T-cell (primary cell): ENCODE results near the gene PTPN18. TPM values are rescaled to one million over a fixed set of nuclear protein-coding genes. Genes with fewer than 3 reads are reported as not detected.

Experiments
- ATAC-seq, 4 experiments: fragments of 200-7000 bp in 3 of 4; fragments of 150-1000 bp in 1 of 4; cut with Tn5 transposase; replicated peaks in 1 of 4; 1 replicate in 3 of 4; 2 replicates in 1 of 4; pipeline ENCODE4 v1.10.0; 2021; ENCODE audit warnings: moderate library complexity in 3 of 4, mild to moderate bottlenecking in 2 of 4, moderate number of reproducible peaks in 1 of 4
- CTCF ChIA-PET, 2 donors: fragments of 300-600 bp; sonication (Branson Sonifier 250); formaldehyde crosslinking; loops; one replicate each; lab custom pipeline; 2022; ENCODE audit warnings: antibody characterized with exemption in 2 of 2; lab: Charles Lee
- POLR2A ChIA-PET, 2 donors: fragments of 300-600 bp; sonication (Branson Sonifier 250); formaldehyde crosslinking; loops; one replicate each; lab custom pipeline; 2022; ENCODE audit warnings: antibody characterized with exemption in 2 of 2; lab: Charles Lee
- DNase-seq, 35 experiments: peaks; one replicate each; pipeline versions ENCODE4 v3.0.0 to v3.0.0-alpha.2; 2013 to 2023
- H3K27ac ChIP-seq: one replicate; pipeline ENCODE4 v1.5.1; 2013; ENCODE audit warnings: low read length
- H3K27me3 ChIP-seq, 2 experiments: replicated peaks in 1 of 2; 1 replicate in 1 of 2; 2 replicates in 1 of 2; pipeline versions ENCODE4 v1.6.1 to v1.7.0; 2013; ENCODE audit warnings: low read length in 1 of 2, mixed read lengths in 1 of 2; ENCODE audit not compliant: control insufficient read depth in 2 of 2, insufficient read depth in 2 of 2; ENCODE audit errors: extremely low read depth in 1 of 2
- H3K36me3 ChIP-seq, 2 donors: 1 replicate in 1 of 2; 2 replicates in 1 of 2; pipeline versions ENCODE4 v1.6.1 to v1.7.0; 2013; ENCODE audit warnings: low read length in 1 of 2; ENCODE audit not compliant: control insufficient read depth in 2 of 2, insufficient read depth in 1 of 2; ENCODE audit errors: extremely low read depth in 1 of 2
- H3K4me1 ChIP-seq, 2 experiments: 1 replicate in 1 of 2; 2 replicates in 1 of 2; pipeline versions ENCODE4 v1.6.1 to v1.7.0; 2013; ENCODE audit warnings: low read length in 2 of 2, mixed read lengths in 1 of 2; ENCODE audit not compliant: insufficient read depth in 2 of 2, control insufficient read depth in 1 of 2; ENCODE audit errors: extremely low read depth in 1 of 2
- H3K4me3 ChIP-seq, 2 donors: 1 replicate in 1 of 2; 2 replicates in 1 of 2; pipeline versions ENCODE4 v1.5.1 to v1.7.0; 2013; ENCODE audit warnings: mild to moderate bottlenecking in 2 of 2, low read length in 1 of 2, moderate library complexity in 1 of 2; ENCODE audit not compliant: control insufficient read depth in 1 of 2; ENCODE audit errors: extremely low read depth in 1 of 2
- H3K9me3 ChIP-seq: 2 replicates; pipeline ENCODE4 v1.7.0; 2013
- H3K27ac Mint-ChIP-seq, 2 donors: one replicate each; pipeline ENCODE4 v1.8.0; 2020 to 2021; ENCODE audit warnings: mild to moderate bottlenecking in 2 of 2, mixed read lengths in 2 of 2
- H3K27me3 Mint-ChIP-seq, 2 donors: one replicate each; pipeline ENCODE4 v1.8.0; 2021 to 2022; ENCODE audit warnings: mixed read lengths in 2 of 2
- H3K36me3 Mint-ChIP-seq: one replicate; pipeline ENCODE4 v1.8.0; 2021; ENCODE audit warnings: mixed read lengths
- H3K4me1 Mint-ChIP-seq, 3 donors: one replicate each; pipeline ENCODE4 v1.8.0; 2020 to 2022; ENCODE audit warnings: mixed read lengths in 3 of 3, mild to moderate bottlenecking in 1 of 3
- H3K4me3 Mint-ChIP-seq, 3 donors: one replicate each; pipeline ENCODE4 v1.8.0; 2020 to 2022; ENCODE audit warnings: mild to moderate bottlenecking in 3 of 3, mixed read lengths in 3 of 3, moderate library complexity in 3 of 3
- H3K9me3 Mint-ChIP-seq, 3 donors: one replicate each; pipeline ENCODE4 v1.8.0; 2020 to 2022; ENCODE audit warnings: mixed read lengths in 3 of 3
- WGBS: methylation state at CpG from one replicate; pipeline ENCODE4 v1.1.5; 2013; ENCODE audit warnings: missing lambda C conversion rate; ENCODE audit not compliant: insufficient coverage; 5-methylcytosine and 5-hydroxymethylcytosine counted together
- total RNA-seq, 35 experiments: library from RNA in 6 of 35; stranded (reverse) in 6 of 35; fragments of 120-200 nt in 1 of 35; gene quantifications; one replicate each; pipeline versions ENCODE4 v1.2.1 to v1.2.4 and lab custom pipeline; 2013 to 2026

Gene PTPN18
- total RNA-seq, 5 donors from 2014 or later (not counting 1 experiment from before 2014, with no cell fraction given) = 42.3 to 67.6 (median 58.2) TPM

DNA sequence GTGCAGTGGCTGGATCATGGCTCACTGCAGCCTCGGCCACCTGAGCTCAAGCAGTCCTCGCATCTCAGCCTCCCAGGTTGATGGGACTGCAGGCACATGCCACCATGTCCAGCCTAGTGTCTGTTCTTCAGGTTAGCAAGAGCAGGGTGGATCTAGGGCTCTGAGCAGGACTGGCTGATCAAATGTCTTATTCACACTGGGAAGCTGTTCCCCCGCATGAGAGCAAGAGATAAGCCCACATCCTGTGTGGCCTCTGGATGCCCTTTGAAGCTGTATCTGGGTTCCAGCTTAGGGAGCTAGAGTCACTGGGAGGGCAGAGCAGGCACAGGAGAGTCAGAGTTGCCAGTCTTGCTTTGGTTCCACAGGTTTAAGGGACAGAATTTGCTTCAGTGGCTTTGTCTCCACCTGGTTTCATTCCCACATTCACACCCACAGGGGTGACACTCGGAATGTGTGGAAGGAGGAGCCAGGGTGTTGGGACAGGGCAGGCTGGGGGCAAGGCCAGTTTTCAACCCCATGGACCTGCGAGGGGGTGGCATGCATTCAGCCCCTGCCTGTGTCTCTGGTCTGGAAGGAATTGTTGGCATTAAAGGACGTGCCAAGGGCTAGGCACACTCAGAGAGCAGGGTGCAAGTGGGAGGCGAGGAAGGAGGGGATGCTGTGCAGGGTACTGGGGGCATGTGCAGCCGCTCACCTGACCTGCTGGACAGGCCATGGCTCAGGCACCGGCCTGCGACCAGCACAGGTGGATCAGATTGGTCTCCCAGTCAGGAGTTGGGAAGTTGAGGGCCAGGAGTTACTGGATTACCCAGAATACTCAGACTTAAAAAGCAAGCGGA is 24.5 kb downstream of the PTPN18 start:
- H3K4me1 Mint-ChIP-seq = peaks cover 47 to 56% (median 50%) of the 10 kb centered on the region in 3 donors
- H3K27ac Mint-ChIP-seq = peak overlapping the region in 1 of 2 donors; percentile 10
- no peaks in the 10 kb centered on the region for H3K27me3 Mint-ChIP-seq
- ChIA-PET POLR2A (no interaction called here), CTCF (no interaction called here)
- H3K4me1 ChIP-seq = peaks cover 8 to 26% of the 10 kb centered on the region in 2 experiments
- H3K27ac ChIP-seq = no peak overlapping the region
- no peak overlapping the region for H3K4me3 Mint-ChIP-seq
- WGBS = 88% methylated on average over 9 of the region's 11 CpGs
- DNase-seq = no peak
- no peak overlapping the region for H3K4me3 ChIP-seq
- ATAC-seq = peak in 1 of 4 experiments; percentile 35
- H3K9me3 ChIP-seq = no peaks in the 10 kb centered on the region
- H3K36me3 Mint-ChIP-seq = peaks cover 37% of the 10 kb centered on the region
- no peaks in the 10 kb centered on the region for H3K27me3 ChIP-seq
- H3K36me3 ChIP-seq = peaks cover 0 to 25% of the 10 kb centered on the region in 2 donors
- no peaks in the 10 kb centered on the region for H3K9me3 Mint-ChIP-seq

DNA sequence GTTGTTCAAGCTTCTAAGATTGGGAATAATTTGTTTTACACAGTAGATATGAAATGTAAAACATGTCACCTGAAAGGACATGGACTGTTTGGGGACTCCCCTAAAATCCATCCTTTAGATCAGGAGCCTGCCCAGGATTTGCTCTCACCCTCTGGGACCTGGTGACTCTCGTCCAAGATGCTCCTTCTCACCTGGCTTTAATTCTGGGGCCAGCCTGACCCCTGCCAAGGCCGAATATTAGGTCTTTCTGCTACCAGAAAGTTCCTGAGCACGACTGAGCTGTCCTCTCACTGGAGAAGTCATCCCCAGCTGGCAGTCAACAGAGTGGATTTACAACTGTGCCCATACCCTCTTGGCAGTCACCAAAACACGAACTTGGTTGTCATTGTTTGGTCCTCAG is 25.3 kb downstream of the PTPN18 start:
- H3K27ac ChIP-seq = no peak overlapping the region
- ATAC-seq = no peak

DNA sequence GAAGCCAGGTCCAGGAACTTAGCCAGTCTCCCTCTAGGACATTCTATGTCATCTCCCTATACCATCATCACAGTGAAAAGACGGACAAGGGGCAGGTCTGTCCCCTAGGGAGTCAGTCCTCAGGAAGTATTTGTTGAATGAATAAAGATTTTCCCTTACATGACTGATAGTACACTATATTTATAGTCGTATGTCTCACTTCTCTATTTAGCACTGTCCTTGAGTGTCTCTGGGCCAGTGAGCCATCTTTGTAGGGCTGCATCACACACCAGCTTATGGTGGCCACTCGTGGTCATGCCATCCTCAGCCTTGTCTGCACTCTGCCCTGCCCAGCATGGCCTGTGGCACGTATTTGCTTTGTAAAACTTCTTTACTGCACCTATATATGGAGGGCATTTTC is 25.8 kb downstream of the PTPN18 start:
- ChIA-PET POLR2A (no interaction called here), CTCF (no interaction called here)
- H3K27me3 ChIP-seq = no peaks in the 10 kb centered on the region
- 88% methylated on average over 1 of the region's 4 CpGs for WGBS
- DNase-seq (no peak), ATAC-seq (no peak)
- no peak overlapping the region for H3K4me3 Mint-ChIP-seq
- peaks cover 34 to 46% (median 38%) of the 10 kb centered on the region in 3 donors for H3K4me1 Mint-ChIP-seq
- H3K4me1 ChIP-seq = peaks cover 8 to 23% of the 10 kb centered on the region in 2 experiments
- peaks cover 0 to 20% of the 10 kb centered on the region in 2 donors for H3K36me3 ChIP-seq
- peaks cover 29% of the 10 kb centered on the region for H3K36me3 Mint-ChIP-seq
- no peak overlapping the region for H3K27ac Mint-ChIP-seq
- H3K27me3 Mint-ChIP-seq = no peaks in the 10 kb centered on the region
- no peak overlapping the region for H3K4me3 ChIP-seq
- no peaks in the 10 kb centered on the region for H3K9me3 ChIP-seq
- no peak overlapping the region for H3K27ac ChIP-seq
- H3K9me3 Mint-ChIP-seq = no peaks in the 10 kb centered on the region

More for the DNA sequence above, 25.3 kb downstream of the PTPN18 start:
- H3K4me3 ChIP-seq = no peak overlapping the region
- no peaks in the 10 kb centered on the region for H3K27me3 ChIP-seq
- peaks cover 0 to 20% of the 10 kb centered on the region in 2 donors for H3K36me3 ChIP-seq
- DNase-seq = no peak
- H3K4me3 Mint-ChIP-seq = no peak overlapping the region
- ChIA-PET POLR2A (no interaction called here), CTCF (no interaction called here)
- peaks cover 8 to 26% of the 10 kb centered on the region in 2 experiments for H3K4me1 ChIP-seq
- H3K9me3 ChIP-seq = no peaks in the 10 kb centered on the region
- WGBS = 86% methylated on average over 3 of the region's 4 CpGs
- peaks cover 38 to 50% (median 43%) of the 10 kb centered on the region in 3 donors for H3K4me1 Mint-ChIP-seq
- H3K9me3 Mint-ChIP-seq = no peaks in the 10 kb centered on the region
- no peak overlapping the region for H3K27ac Mint-ChIP-seq
- peaks cover 30% of the 10 kb centered on the region for H3K36me3 Mint-ChIP-seq
- no peaks in the 10 kb centered on the region for H3K27me3 Mint-ChIP-seq

DNA sequence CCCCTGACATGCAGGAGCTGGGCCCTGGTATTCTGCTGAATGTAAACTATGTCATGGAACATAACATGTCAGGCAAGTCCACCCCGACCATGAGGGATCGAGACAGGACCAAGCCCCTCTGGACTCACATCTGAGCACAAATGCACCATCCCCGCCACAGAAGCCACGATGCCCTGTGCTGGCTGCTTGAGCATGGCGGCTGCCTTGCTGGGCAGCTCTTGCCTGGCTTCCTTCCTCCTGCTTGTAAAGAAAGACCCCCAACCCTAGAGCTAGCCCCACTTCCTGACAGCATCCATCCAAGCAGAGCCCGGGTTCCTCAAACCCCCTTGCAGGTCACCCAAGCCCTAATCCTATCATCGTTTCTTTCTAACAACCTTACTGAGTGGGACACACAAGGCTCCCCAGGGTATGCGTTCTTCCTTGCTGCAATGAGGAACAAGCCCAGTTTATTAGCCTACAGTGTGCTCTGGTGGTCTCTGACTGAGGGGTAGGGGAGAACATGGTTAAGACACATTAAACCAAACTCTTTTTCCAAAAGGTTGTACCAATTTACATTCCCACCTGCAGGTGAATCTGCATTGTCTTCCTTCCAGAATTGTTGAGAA is 26.6 kb downstream of the PTPN18 start:
- Histone ChIP-seq H3K4me3 (no peak overlapping the region), H3K4me1 (peaks cover 8 to 15% of the 10 kb centered on the region in 2 experiments), H3K9me3 (no peaks in the 10 kb centered on the region), H3K36me3 (peaks cover 0 to 20% of the 10 kb centered on the region in 2 donors), H3K27me3 (no peaks in the 10 kb centered on the region), H3K27ac (no peak overlapping the region)
- CTCF ChIA-PET = no interaction called here
- WGBS = 92% methylated on average over 5 of the region's 8 CpGs
- Mint-ChIP-seq H3K27ac (no peak overlapping the region), H3K36me3 (peaks cover 29% of the 10 kb centered on the region), H3K4me3 (no peak overlapping the region), H3K4me1 (peaks cover 26 to 38% (median 30%) of the 10 kb centered on the region in 3 donors), H3K27me3 (no peaks in the 10 kb centered on the region), H3K9me3 (no peaks in the 10 kb centered on the region)
- ATAC-seq = no peak
- POLR2A ChIA-PET = no interaction called here
- no peak for DNase-seq

DNA sequence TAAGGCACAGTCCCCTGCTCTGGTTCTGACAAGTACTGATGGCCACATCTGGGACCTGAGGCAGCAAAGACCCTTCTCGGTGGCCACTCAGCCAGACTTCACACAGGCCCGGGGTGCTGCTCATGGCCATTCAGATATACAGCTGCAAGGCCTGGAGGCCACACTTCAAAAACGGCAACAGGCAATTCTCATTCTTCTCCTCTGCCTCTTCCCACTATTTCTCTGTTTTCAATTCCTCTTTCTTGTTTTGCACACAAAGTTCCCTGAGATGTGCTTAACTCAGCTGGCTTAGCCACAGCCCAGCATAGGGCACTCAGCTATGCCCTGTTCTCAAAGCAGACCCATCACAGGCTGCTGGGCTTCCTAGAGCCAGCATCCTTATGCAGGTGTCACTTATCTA is 29.9 kb downstream of the PTPN18 start:
- Mint-ChIP-seq H3K4me3 (no peak overlapping the region), H3K27ac (no peak overlapping the region), H3K9me3 (no peaks in the 10 kb centered on the region), H3K4me1 (peaks cover under 1 to 14% (median 4%) of the 10 kb centered on the region in 3 donors), H3K27me3 (no peaks in the 10 kb centered on the region), H3K36me3 (peaks cover 21% of the 10 kb centered on the region)
- Histone ChIP-seq H3K27me3 (no peaks in the 10 kb centered on the region), H3K4me1 (peaks cover 2 to 7% of the 10 kb centered on the region in 2 experiments), H3K36me3 (peaks cover 0 to 17% of the 10 kb centered on the region in 2 donors), H3K27ac (no peak overlapping the region), H3K4me3 (no peak overlapping the region), H3K9me3 (no peaks in the 10 kb centered on the region)
- ATAC-seq = no peak
- ChIA-PET POLR2A (no interaction called here), CTCF (interaction anchor here in 1 of 2 donors (0.7 kb wide), 1 partner anchor 51 kb away, joined by 6 read pairs; no protein-coding TSS in a partner anchor)
- 97% methylated on average over 3 of the region's 3 CpGs for WGBS
- DNase-seq = no peak

DNA sequence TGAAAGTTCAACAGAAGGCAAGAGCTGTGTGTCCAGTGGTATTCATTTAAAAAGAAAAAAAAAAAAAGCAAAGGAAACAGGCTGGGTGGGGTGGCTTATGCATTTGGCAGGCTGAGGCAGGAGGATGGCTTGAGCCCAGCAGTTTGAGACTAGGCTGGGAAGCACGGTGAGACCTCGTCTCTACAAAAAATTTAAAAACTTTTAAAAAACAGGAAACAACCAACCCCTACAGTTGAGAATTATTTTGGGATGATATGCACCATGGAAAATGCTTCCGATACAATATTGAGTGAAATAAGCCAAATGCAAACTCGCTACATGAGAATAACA is 31.2 kb downstream of the PTPN18 start:
- Mint-ChIP-seq H3K27me3 (peaks cover 0 to 4% of the 10 kb centered on the region in 2 donors), H3K4me1 (peaks cover 11 to 17% (median 13%) of the 10 kb centered on the region in 3 donors), H3K36me3 (peaks cover 12% of the 10 kb centered on the region), H3K9me3 (no peaks in the 10 kb centered on the region), H3K4me3 (no peak overlapping the region), H3K27ac (no peak overlapping the region)
- POLR2A ChIA-PET = no interaction called here
- CTCF ChIA-PET = no interaction called here
- ATAC-seq = no peak
- no CpG with 5 or more reads among the region's 4 CpGs for WGBS
- Histone ChIP-seq H3K4me1 (peaks cover 4 to 20% of the 10 kb centered on the region in 2 experiments), H3K4me3 (no peak overlapping the region), H3K9me3 (no peaks in the 10 kb centered on the region), H3K36me3 (peaks cover 0 to 12% of the 10 kb centered on the region in 2 donors), H3K27ac (no peak overlapping the region), H3K27me3 (peaks cover 0 to 8% of the 10 kb centered on the region in 2 experiments)
- no peak for DNase-seq
